Spleen (tissue), 7 donors: ENCODE results near the gene GJB4.

Source experiments
- POLR2A ChIP-seq, 3 donors: fragments of 450-650 bp; IDR thresholded peaks; one replicate each; pipeline ENCODE4 v1.5.1; 2017; ENCODE audit warnings: antibody characterized with exemption in 3 of 3, mild to moderate bottlenecking in 1 of 3
- POLR2AphosphoS5 ChIP-seq, 3 donors: sonication (generic); formaldehyde crosslinking; IDR thresholded peaks; one replicate each; pipeline ENCODE4 v1.5.1; 2017; ENCODE audit warnings: antibody characterized with exemption in 3 of 3
- TF ChIP-seq, protein P1 (sequence below), 11 experiments: fragments of 200-600 bp in 7 of 11; fragments of 450-650 bp in 4 of 11; sonication (generic) in 4 of 11; IDR thresholded peaks in 8 of 11; conservative IDR thresholded peaks in 3 of 11; 1 replicate in 7 of 11; 2 replicates in 4 of 11; pipeline versions ENCODE4 v1.4.0 to v1.8.0; 2016 to 2021; ENCODE audit warnings: antibody characterized with exemption in 11 of 11, inconsistent platforms in 4 of 11, mild to moderate bottlenecking in 1 of 11
- donor health status: DM: no; HTN: no; CAD: no; lungs with moderate emphysema.
- donor health status: DM: no; HTN: no; CAD: no.
- donor health status: DM: no; HTN: no; CAD: no.

DNA sequence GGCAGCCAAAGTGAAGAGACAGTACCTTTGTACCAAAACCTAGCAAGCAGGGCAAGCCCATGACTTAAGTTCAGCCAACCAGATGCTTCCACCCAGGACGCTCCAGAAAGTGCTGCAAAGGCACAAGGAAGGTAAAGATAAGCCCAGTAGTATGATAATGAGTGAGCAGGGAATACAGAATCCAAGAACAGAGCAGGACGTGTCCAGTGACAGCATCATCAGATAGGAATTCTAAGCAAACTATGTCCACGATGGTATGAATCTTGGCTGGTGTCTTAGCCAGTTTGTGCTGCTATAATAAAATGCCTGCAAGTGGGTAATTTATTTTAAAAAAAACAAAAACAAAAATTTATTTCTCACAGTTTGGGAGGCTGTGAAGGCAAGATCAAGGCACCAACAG is 46.9 kb downstream of the GJB4 start:
- TF ChIP-seq, protein P1, sequence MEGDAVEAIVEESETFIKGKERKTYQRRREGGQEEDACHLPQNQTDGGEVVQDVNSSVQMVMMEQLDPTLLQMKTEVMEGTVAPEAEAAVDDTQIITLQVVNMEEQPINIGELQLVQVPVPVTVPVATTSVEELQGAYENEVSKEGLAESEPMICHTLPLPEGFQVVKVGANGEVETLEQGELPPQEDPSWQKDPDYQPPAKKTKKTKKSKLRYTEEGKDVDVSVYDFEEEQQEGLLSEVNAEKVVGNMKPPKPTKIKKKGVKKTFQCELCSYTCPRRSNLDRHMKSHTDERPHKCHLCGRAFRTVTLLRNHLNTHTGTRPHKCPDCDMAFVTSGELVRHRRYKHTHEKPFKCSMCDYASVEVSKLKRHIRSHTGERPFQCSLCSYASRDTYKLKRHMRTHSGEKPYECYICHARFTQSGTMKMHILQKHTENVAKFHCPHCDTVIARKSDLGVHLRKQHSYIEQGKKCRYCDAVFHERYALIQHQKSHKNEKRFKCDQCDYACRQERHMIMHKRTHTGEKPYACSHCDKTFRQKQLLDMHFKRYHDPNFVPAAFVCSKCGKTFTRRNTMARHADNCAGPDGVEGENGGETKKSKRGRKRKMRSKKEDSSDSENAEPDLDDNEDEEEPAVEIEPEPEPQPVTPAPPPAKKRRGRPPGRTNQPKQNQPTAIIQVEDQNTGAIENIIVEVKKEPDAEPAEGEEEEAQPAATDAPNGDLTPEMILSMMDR (IDR thresholded peaks at IDR 0.05 in 8 of 11, conservative IDR thresholded peaks at IDR 0.05 in 3 of 11), result no peak
- TF ChIP-seq POLR2A (IDR thresholded peaks at IDR 0.05), result no peak
- no peak for TF ChIP-seq POLR2AphosphoS5 (IDR thresholded peaks at IDR 0.05)
